ENCODE data around the gene ATXN7L1.

ATXN7L1 gene

DNA sequence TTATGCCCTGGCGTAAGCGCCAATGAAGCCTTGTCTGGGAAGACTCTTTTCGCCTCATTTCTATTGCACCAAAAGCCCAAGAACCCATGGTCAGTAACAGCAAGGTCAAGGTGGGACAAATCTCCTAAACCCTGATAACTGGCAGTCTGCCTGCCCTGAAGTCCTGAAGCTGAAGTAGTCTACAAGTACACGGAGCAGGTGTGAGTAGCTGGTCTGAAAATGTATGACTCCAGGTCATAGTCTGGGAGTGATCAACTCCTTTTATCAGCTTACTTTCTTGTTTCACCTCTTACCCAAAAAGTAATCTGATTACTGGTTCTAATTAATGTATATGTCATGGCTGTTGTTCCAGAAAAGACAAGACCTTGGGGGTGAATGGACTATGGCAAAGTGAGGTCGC lies 187.8 kb downstream of the ATXN7L1 start:
- ATAC-seq: no peak
- TF ChIP-seq, protein P1, sequence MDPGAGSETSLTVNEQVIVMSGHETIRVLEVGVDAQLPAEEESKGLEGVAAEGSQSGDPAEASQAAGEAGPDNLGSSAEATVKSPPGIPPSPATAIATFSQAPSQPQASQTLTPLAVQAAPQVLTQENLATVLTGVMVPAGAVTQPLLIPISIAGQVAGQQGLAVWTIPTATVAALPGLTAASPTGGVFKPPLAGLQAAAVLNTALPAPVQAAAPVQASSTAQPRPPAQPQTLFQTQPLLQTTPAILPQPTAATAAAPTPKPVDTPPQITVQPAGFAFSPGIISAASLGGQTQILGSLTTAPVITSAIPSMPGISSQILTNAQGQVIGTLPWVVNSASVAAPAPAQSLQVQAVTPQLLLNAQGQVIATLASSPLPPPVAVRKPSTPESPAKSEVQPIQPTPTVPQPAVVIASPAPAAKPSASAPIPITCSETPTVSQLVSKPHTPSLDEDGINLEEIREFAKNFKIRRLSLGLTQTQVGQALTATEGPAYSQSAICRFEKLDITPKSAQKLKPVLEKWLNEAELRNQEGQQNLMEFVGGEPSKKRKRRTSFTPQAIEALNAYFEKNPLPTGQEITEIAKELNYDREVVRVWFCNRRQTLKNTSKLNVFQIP (CRISPR knock-in tag; IDR thresholded peaks at IDR 0.05; ENCODE audit: borderline replicate concordance, low read depth): no peak
- no peak for TF ChIP-seq ZNF565 (CRISPR knock-in tag; conservative IDR thresholded peaks at IDR 0.05; ENCODE audit: low read depth)
- TF ChIP-seq TOX (CRISPR knock-in tag; IDR thresholded peaks at IDR 0.05; ENCODE audit: borderline replicate concordance): no peak
- no peak for TF ChIP-seq ISL1 (CRISPR knock-in tag; IDR thresholded peaks at IDR 0.05)

DNA sequence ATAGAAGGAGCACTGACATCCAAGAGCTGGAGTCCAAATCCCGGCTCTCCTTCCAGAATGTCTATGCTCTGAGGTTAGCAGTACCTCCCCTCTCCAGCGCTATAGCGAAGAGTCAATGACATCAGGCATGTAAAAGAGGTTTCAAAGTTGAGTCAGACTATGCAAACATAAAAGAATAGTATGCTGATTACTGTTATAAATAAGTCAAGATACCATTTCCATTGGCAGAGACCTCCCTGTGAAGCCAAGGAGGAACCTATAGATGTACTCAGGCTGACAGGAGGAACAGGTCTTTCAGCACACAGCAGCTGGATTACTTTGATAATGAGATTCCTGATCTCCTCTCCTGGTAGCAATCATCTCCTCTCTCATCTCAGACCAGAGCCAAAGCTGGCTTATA lies 191.2 kb downstream of the ATXN7L1 start:
- TF ChIP-seq TCF4 (CRISPR knock-in tag; IDR thresholded peaks at IDR 0.05; ENCODE audit: borderline replicate concordance): no peak
- TF ChIP-seq, protein P2, sequence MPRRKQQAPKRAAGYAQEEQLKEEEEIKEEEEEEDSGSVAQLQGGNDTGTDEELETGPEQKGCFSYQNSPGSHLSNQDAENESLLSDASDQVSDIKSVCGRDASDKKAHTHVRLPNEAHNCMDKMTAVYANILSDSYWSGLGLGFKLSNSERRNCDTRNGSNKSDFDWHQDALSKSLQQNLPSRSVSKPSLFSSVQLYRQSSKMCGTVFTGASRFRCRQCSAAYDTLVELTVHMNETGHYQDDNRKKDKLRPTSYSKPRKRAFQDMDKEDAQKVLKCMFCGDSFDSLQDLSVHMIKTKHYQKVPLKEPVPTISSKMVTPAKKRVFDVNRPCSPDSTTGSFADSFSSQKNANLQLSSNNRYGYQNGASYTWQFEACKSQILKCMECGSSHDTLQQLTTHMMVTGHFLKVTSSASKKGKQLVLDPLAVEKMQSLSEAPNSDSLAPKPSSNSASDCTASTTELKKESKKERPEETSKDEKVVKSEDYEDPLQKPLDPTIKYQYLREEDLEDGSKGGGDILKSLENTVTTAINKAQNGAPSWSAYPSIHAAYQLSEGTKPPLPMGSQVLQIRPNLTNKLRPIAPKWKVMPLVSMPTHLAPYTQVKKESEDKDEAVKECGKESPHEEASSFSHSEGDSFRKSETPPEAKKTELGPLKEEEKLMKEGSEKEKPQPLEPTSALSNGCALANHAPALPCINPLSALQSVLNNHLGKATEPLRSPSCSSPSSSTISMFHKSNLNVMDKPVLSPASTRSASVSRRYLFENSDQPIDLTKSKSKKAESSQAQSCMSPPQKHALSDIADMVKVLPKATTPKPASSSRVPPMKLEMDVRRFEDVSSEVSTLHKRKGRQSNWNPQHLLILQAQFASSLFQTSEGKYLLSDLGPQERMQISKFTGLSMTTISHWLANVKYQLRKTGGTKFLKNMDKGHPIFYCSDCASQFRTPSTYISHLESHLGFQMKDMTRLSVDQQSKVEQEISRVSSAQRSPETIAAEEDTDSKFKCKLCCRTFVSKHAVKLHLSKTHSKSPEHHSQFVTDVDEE (CRISPR knock-in tag; IDR thresholded peaks at IDR 0.05): no peak
- TF ChIP-seq ZC3H10 (CRISPR knock-in tag; IDR thresholded peaks at IDR 0.05): no peak
- TF ChIP-seq, protein P3, sequence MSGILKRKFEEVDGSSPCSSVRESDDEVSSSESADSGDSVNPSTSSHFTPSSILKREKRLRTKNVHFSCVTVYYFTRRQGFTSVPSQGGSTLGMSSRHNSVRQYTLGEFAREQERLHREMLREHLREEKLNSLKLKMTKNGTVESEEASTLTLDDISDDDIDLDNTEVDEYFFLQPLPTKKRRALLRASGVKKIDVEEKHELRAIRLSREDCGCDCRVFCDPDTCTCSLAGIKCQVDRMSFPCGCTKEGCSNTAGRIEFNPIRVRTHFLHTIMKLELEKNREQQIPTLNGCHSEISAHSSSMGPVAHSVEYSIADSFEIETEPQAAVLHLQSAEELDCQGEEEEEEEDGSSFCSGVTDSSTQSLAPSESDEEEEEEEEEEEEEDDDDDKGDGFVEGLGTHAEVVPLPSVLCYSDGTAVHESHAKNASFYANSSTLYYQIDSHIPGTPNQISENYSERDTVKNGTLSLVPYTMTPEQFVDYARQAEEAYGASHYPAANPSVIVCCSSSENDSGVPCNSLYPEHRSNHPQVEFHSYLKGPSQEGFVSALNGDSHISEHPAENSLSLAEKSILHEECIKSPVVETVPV (CRISPR knock-in tag; IDR thresholded peaks at IDR 0.05): no peak
- no peak for ATAC-seq

DNA sequence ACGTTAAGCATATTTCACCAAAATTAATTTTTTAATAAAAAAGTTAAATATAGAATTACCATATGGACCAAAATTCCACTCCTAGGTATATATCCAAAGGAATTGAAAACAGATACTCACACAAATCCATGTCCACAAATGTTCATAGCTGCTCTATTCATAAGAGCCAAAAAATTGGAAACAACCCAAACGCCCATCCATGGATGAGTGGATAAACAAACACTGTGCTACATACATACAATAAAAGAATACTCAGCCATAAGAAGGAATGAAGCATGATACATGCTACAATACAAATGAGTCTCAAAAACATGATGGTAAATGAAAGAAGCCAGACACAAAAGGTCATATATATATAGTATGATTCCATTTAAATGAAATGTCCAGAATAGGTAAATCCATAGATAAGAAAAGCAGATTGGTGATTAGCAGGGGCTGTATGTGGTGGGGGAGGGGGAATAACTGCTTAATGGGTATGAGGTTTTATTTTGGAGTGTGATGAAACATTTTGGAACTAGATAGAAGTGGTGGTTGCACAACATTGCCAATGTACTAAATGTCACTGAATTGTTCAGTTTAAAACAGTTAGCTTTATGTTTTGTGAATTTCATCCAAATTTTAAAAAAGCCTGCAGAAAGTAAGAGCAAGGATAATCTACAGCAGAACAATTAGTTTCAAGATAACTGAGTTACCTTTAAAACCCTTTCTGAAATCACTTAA lies 193.9 kb downstream of the ATXN7L1 start:
- TF ChIP-seq, protein P3 (CRISPR knock-in tag; IDR thresholded peaks at IDR 0.05): no peak
- no peak for TF ChIP-seq OSR1 (CRISPR knock-in tag; IDR thresholded peaks at IDR 0.05)
- TF ChIP-seq BACH2 (CRISPR knock-in tag; IDR thresholded peaks at IDR 0.05; ENCODE audit: borderline replicate concordance): no peak
- TF ChIP-seq ZFP30 (CRISPR knock-in tag; IDR thresholded peaks at IDR 0.05): no peak
- ATAC-seq: no peak

DNA sequence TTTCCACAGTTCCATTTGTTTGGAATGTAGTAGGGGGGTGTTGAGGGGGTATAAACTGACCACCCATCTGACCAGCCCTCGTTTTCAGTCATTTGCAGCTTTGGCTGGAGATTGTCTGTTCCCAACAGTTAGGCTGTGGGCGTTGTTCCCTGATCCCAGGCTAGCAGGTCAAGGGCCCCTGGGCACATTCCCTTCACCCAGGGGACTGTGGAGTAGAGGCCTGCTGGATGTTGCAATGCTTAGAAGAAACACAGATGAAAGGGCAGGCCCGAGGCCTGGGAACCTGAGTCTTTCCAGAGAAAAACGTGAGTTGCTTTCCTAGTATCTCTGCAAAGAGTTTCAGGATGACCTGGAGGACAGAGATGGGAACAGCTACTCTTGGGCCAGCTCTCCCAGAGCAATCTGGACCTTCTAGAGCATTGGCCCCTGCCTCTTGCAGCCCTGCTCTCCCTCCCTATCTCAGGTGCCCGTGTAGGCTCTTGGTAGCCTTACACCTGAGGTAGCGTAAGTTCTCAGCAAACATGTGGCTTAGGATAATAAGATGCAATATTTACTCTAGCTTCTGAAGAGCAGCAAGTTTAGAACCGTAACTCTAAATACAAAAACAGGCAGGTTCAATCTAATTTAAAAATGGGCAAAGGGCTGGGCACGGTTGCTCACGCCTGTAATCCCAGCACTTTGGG lies 195.8 kb downstream of the ATXN7L1 start:
- TF ChIP-seq, protein P4, sequence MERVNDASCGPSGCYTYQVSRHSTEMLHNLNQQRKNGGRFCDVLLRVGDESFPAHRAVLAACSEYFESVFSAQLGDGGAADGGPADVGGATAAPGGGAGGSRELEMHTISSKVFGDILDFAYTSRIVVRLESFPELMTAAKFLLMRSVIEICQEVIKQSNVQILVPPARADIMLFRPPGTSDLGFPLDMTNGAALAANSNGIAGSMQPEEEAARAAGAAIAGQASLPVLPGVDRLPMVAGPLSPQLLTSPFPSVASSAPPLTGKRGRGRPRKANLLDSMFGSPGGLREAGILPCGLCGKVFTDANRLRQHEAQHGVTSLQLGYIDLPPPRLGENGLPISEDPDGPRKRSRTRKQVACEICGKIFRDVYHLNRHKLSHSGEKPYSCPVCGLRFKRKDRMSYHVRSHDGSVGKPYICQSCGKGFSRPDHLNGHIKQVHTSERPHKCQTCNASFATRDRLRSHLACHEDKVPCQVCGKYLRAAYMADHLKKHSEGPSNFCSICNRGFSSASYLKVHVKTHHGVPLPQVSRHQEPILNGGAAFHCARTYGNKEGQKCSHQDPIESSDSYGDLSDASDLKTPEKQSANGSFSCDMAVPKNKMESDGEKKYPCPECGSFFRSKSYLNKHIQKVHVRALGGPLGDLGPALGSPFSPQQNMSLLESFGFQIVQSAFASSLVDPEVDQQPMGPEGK (CRISPR knock-in tag; IDR thresholded peaks at IDR 0.05; ENCODE audit: borderline replicate concordance): no peak
- TF ChIP-seq RARB (CRISPR knock-in tag; IDR thresholded peaks at IDR 0.05) (no peak), ZNF565 (CRISPR knock-in tag; conservative IDR thresholded peaks at IDR 0.05; ENCODE audit: low read depth) (no peak), ZNF70 (CRISPR knock-in tag; IDR thresholded peaks at IDR 0.05) (no peak), ZFP30 (CRISPR knock-in tag; IDR thresholded peaks at IDR 0.05) (no peak), ZNF8 (CRISPR knock-in tag; IDR thresholded peaks at IDR 0.05) (no peak), ARNTL (CRISPR knock-in tag; IDR thresholded peaks at IDR 0.05; ENCODE audit: borderline replicate concordance, low read depth) (no peak), TOX (CRISPR knock-in tag; IDR thresholded peaks at IDR 0.05; ENCODE audit: borderline replicate concordance) (no peak), PPARA (CRISPR knock-in tag; IDR thresholded peaks at IDR 0.05; ENCODE audit: borderline replicate concordance) (no peak), ZFP3 (CRISPR knock-in tag; IDR thresholded peaks at IDR 0.05) (no peak)
- TF ChIP-seq, protein P5, sequence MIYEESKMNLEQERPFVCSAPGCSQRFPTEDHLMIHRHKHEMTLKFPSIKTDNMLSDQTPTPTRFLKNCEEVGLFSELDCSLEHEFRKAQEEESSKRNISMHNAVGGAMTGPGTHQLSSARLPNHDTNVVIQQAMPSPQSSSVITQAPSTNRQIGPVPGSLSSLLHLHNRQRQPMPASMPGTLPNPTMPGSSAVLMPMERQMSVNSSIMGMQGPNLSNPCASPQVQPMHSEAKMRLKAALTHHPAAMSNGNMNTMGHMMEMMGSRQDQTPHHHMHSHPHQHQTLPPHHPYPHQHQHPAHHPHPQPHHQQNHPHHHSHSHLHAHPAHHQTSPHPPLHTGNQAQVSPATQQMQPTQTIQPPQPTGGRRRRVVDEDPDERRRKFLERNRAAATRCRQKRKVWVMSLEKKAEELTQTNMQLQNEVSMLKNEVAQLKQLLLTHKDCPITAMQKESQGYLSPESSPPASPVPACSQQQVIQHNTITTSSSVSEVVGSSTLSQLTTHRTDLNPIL (CRISPR knock-in tag; IDR thresholded peaks at IDR 0.05; ENCODE audit: low read depth): no peak
- no peak for ATAC-seq
